ENCODE data around the gene GNAQ. TPM values are rescaled to one million over a fixed set of nuclear protein-coding genes. Genes with fewer than 3 reads are reported as not detected.

Gene GNAQ
- total and polyA plus RNA-seq, 2 of the 13 experiments (the other 11 are each of a cell fraction or from before 2014, with no cell fraction given), result 16.5 to 17.7 TPM

DNA sequence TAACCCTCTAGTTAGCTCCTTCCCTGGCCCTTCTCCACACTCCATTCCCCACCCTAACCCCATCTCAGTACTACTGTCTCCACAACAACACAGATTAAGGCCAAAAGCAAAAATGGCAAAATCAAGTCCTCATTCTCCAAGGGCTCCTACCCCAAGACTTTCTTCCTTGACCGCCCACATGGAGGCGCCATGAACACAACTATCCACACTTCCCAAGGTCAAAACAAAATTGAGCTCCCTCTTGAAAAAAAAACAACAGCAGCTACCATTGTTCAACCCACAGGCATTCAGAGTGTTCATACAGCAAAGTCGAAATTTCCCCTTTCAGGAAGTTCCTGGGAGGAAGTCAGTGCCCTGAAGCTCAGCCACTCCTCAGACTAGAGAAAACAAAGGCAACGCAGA lies 54.4 kb downstream of the GNAQ start (continued):
- no peak for TF ChIP-seq ZNF251 (CRISPR knock-in tag; IDR thresholded peaks at IDR 0.05)
- no peak for TF ChIP-seq MTF1 (CRISPR knock-in tag; IDR thresholded peaks at IDR 0.05)
- TF ChIP-seq, protein P1, sequence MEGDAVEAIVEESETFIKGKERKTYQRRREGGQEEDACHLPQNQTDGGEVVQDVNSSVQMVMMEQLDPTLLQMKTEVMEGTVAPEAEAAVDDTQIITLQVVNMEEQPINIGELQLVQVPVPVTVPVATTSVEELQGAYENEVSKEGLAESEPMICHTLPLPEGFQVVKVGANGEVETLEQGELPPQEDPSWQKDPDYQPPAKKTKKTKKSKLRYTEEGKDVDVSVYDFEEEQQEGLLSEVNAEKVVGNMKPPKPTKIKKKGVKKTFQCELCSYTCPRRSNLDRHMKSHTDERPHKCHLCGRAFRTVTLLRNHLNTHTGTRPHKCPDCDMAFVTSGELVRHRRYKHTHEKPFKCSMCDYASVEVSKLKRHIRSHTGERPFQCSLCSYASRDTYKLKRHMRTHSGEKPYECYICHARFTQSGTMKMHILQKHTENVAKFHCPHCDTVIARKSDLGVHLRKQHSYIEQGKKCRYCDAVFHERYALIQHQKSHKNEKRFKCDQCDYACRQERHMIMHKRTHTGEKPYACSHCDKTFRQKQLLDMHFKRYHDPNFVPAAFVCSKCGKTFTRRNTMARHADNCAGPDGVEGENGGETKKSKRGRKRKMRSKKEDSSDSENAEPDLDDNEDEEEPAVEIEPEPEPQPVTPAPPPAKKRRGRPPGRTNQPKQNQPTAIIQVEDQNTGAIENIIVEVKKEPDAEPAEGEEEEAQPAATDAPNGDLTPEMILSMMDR (CRISPR knock-in tag; IDR thresholded peaks at IDR 0.05), result peak; percentile 76
- TF ChIP-seq ZNF33B (CRISPR knock-in tag; IDR thresholded peaks at IDR 0.05), result no peak
- TF ChIP-seq ZNF547 (CRISPR knock-in tag; IDR thresholded peaks at IDR 0.05), result 0 out of 2 replicates have a peak, but pooled peaks have one; percentile 41
- no peak for TF ChIP-seq FOSL2 (CRISPR knock-in tag; IDR thresholded peaks at IDR 0.05)
- TF ChIP-seq ARID2 (CRISPR knock-in tag; IDR thresholded peaks at IDR 0.05; ENCODE audit: borderline replicate concordance), result no peak
- TF ChIP-seq BCL6 (CRISPR knock-in tag; IDR thresholded peaks at IDR 0.05), result peak; percentile 37; the same call in 1 of the 2 replicates
- TF ChIP-seq SAP130 (CRISPR knock-in tag; IDR thresholded peaks at IDR 0.05; ENCODE audit: low read depth), result peak; percentile 41; the same call in 1 of the 2 replicates
- peak; percentile 73; the same call in 1 of the 2 replicates for TF ChIP-seq SOX5 (CRISPR knock-in tag; IDR thresholded peaks at IDR 0.05; ENCODE audit: borderline replicate concordance)
- TF ChIP-seq GZF1 (CRISPR knock-in tag; IDR thresholded peaks at IDR 0.05), result no peak
- TF ChIP-seq TFE3 (CRISPR knock-in tag; IDR thresholded peaks at IDR 0.05), result no peak
- no peak for TF ChIP-seq NR3C1 (CRISPR knock-in tag; IDR thresholded peaks at IDR 0.05)
- TF ChIP-seq REPIN1 (CRISPR knock-in tag; IDR thresholded peaks at IDR 0.05; ENCODE audit: borderline replicate concordance, low read depth), result no peak
- TF ChIP-seq, protein P2, sequence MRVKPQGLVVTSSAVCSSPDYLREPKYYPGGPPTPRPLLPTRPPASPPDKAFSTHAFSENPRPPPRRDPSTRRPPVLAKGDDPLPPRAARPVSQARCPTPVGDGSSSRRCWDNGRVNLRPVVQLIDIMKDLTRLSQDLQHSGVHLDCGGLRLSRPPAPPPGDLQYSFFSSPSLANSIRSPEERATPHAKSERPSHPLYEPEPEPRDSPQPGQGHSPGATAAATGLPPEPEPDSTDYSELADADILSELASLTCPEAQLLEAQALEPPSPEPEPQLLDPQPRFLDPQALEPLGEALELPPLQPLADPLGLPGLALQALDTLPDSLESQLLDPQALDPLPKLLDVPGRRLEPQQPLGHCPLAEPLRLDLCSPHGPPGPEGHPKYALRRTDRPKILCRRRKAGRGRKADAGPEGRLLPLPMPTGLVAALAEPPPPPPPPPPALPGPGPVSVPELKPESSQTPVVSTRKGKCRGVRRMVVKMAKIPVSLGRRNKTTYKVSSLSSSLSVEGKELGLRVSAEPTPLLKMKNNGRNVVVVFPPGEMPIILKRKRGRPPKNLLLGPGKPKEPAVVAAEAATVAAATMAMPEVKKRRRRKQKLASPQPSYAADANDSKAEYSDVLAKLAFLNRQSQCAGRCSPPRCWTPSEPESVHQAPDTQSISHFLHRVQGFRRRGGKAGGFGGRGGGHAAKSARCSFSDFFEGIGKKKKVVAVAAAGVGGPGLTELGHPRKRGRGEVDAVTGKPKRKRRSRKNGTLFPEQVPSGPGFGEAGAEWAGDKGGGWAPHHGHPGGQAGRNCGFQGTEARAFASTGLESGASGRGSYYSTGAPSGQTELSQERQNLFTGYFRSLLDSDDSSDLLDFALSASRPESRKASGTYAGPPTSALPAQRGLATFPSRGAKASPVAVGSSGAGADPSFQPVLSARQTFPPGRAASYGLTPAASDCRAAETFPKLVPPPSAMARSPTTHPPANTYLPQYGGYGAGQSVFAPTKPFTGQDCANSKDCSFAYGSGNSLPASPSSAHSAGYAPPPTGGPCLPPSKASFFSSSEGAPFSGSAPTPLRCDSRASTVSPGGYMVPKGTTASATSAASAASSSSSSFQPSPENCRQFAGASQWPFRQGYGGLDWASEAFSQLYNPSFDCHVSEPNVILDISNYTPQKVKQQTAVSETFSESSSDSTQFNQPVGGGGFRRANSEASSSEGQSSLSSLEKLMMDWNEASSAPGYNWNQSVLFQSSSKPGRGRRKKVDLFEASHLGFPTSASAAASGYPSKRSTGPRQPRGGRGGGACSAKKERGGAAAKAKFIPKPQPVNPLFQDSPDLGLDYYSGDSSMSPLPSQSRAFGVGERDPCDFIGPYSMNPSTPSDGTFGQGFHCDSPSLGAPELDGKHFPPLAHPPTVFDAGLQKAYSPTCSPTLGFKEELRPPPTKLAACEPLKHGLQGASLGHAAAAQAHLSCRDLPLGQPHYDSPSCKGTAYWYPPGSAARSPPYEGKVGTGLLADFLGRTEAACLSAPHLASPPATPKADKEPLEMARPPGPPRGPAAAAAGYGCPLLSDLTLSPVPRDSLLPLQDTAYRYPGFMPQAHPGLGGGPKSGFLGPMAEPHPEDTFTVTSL (CRISPR knock-in tag; IDR thresholded peaks at IDR 0.05; ENCODE audit: borderline replicate concordance), result 0 out of 2 replicates have a peak, but pooled peaks have one; percentile 28
- TF ChIP-seq KMT2A (CRISPR knock-in tag; IDR thresholded peaks at IDR 0.05), result no peak; the same call in 1 of the 2 replicates
- TF ChIP-seq SOX6 (IDR thresholded peaks at IDR 0.05), result no peak
- peak; percentile 84 for TF ChIP-seq SOX6 (CRISPR knock-in tag; IDR thresholded peaks at IDR 0.05)
- no peak for TF ChIP-seq SAFB2 (CRISPR knock-in tag; IDR thresholded peaks at IDR 0.05; ENCODE audit: borderline replicate concordance, low read depth)
- TF ChIP-seq SIX1 (CRISPR knock-in tag; IDR thresholded peaks at IDR 0.05; ENCODE audit: borderline replicate concordance), result 0 out of 2 replicates have a peak, but pooled peaks have one; percentile 19
- TF ChIP-seq ATF5 (CRISPR knock-in tag; IDR thresholded peaks at IDR 0.05; ENCODE audit: low read depth), result no peak
- TF ChIP-seq TEAD3 (CRISPR knock-in tag; optimal IDR thresholded peaks at IDR 0.05; ENCODE audit: borderline replicate concordance), result peak; percentile 21

All from HepG2 (cell line).